GM21619 (cell line): ENCODE results near the gene HUNK.
"Not testable (repeated sequence)": the region's sequence is repeated elsewhere in the genome, so short reads cannot be mapped to it uniquely, and the experiment has no call there.

Source experiments
- ATAC-seq: cut with Tn5 transposase; IDR thresholded peaks from one replicate; pipeline ENCODE4 v1.9.1; 2021; ENCODE audit not compliant: unreplicated experiment

Gene HUNK

DNA sequence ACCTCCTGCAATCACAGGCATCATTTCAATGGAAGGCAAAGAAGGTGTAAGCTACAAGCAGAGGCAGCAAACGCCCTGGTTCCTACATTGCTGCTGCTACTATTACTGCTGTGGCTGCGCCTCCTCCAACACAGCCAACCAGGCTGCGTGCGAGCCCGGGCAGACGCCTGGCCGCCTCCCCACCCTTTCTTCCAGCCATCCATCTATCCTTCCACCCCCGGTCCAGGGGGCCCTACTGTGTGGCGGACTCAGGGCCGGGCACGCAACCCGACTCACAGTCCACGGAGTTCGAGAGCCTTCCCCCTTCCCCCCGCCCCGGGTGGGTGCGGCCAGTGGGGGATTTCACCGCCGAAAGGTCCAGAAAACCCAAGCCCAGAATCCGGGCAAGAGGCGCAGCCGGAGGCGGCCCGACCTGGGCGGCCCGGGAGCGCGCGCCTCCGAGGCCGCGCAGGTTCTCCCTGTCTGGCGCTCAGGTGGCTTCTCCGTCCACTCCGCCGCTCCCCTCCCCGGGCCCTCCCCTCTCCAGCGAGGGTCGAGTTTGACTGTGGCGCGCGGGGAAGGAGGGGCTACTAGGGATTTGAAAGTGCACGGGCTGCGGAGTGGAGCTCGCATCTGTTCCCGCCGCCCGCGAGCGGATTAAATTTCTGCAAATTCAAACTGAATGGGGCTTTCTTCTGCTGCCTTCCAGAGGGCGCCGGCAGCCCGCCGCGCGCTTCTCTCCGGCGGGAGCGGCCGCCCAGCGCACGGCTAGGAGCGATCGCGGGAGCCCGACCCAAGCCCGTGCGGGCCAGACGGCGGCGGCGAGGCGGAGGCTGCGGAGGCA lies at the start of gene HUNK:
TSS of gene HUNK (plus strand) at position 569 of the 823 bp plus-strand sequence. CDS start 655 bp downstream, outside the sequence.
- ATAC-seq: no peak

DNA sequence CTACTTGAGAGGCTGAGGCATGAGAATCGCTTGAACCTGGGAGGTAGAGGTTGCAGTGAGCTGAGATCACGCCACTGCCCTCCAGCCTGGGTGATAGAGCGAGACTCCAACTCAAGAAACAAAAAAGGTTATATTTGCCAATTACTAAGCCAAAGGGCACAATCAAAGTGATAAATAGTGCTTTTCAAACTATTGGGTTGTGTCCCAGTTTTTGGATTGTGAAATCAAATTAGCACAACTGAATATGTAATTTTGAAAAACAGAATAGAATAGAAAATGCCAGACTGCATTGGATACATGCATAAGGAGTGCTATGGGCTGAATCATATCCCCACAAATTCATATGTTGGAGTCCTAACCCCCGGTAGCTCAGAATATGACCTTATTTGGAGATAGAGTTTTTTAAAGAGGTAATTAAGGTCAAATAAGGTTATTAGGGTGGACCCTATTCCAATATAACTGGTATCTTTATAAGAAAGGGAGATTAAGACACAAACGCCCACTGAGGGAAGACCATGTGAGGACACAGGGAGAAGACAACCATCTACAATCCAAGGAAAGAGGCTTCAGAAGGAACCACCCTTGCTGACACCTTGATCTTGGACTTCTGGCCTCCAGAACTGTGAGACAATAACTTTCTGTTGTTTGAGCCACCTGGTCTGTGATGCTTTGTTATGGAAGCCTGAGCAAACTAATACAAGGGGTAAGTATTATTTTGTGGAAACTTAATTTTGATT lies 42.9 kb upstream of the HUNK start:
- ATAC-seq: no peak

DNA sequence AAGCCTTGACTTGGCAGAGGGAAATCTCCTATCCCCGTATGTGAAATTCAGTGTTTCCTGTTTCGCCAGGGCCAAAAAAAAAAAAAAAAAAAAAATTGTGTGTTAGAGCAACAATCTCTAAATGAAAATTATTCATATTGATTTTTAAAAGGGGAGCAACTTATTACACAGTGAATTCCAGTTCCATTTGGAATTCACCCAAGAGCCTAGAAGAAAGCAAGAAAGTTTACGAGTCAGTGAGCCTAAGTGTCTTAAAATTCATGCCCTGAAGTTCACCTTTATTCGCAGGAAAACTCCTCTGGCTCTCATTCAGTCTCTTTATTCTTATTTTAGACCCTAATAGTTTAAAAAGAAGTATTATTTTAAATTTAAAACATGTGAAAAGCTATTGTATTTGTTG lies 42.1 kb upstream of the HUNK start:
- ATAC-seq: no peak

DNA sequence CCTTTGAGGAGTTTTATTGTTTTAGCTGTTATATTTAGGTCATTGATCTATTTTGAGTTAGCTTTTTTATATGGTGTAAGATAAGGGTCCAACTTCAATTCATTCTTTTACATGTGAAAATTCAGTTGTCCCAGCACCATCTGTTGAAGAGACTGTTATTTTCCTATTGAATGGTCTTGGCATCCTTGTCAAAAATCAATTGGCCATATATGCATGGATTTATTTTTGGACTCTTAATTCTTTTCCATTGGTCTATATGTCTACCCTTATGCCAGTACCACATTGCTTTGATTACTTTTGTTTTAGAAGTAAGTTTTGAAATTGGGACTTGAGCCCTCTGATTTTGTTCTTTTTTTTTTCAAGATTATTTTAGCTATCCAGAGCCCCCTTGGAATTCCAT lies 35.8 kb upstream of the HUNK start:
- no peak for ATAC-seq

DNA sequence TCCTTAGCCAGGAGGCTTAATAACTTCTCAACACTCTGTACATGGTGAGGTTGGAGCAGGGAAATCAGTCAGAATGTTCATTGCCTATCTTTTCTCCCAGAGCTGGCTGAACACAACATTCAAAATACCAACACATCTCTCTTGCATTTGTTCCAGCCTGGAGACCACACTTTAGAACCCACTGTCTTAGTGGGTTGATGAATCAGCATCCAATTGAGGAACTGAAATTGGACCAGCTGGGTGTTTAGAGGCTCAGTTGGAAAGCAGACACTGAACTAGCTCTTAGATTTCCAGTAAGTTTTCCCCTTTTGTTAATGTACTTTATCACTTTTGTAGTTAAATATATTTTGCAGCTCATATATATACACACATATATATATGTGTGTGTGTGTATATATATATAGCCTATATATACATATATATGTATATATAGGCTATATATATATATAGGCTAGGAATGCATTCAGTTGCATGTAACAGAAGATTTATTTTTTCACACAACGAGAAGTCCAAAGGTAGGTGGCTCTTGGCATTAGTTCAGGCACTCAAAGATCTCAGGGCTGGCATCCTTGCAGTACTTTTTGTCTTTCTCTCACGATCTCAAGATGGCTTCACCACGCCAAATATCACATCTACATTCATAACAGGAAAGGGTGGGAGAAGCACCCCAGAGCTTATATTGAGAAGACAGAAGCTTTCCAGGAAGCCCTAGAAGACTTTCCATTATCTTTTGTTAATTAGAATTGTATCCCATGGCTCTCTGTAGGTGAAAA lies 35.0 kb upstream of the HUNK start:
- peak; percentile 50 for ATAC-seq

DNA sequence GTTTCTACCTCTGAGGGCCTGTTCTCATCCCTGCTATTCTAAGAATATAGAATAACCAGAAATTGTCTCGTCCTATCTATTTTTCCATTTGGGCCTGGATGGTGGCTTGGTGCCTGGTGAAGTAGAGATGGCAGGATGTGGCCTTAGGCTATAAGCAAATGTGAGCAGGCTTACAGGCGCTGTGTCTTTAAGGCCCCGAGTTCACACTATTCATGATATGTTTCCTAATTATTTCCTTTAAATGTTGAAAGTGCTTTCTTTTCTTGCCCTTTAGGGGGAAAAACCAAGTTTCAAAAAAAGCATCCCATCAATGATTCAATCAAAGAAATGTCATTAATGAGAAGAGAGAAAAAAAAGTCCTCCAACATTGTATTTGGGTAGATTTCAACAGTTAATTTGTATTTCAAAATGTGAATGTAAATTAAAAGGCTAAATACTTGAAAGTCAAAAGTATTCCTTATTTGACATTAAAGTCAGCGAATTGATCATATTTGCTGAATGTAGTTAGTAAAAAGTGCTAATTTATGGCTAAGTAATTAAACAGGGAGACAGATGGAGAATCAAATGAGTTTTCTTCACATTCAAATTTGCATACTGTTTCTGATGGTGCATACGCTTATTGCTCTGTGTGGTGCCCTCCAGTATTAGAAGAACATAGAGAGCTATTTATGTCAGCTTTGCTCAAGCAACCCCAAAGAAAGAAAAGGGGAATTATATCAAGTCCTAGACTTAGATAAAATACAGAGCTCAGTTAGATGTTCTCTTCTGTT lies 34.0 kb upstream of the HUNK start:
- no peak for ATAC-seq

DNA sequence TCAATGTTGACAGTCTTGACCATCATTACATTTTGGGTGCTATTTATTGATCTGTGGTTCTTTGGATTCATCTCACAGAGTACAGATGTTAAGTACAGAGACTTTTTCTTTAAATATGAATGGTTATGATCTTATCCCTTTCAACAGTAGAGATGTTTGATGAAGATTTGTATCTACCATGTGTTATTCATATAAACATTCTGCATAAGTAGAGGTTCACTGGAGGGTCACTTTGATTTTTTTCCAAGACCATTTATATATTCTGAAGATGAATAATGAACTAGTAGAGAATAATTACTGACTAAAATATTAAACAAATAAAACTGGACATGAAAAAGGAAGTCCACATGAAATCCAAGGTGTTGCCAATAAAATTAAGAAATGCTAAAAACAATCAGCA lies 28.6 kb upstream of the HUNK start:
- ATAC-seq: no peak

DNA sequence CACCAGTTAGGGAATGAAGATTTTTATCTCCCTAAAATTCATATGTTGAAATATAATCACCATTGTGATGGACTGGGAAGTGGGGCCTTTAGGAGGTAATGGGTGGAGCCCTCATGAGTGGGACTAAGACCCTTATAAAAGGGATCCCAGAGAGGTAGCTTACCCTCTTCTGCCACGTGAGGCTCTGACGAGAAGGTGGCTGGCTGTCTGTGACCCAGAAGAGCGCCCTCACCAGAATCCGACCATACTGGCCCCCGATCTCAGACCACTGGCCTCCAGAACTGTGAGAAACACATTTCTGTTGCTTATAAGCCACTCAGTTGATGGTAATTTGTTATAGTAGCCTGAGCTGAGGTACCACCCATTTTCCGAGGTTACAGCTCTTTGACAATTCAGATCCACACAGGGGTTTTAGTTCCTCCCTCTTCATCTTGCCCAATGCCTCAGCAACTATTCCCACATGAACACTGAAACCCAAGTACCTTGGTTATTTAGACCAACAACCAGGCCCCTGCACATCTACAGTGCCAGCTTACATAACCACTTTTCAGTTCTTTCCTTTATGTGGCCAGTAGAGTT lies 27.6 kb upstream of the HUNK start:
- ATAC-seq: no peak

DNA sequence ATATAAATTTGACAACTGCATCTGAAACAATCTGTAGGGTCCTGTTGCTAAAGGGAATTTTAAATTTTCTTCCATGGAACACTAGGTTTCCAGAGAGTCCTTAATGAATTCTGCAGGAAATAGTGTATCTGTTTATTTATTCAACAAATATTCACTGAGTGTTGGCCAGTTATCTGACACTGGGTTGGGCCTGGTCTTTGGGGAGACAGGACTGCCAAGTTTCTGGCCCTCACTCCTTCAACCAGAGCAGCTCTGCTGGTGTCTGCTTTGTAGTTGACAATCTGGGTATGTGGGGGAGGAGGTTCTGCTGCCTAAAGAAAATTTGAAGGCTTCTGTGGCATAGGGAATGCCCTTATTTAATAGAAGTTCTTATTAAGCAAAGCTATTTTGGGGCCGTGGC lies 26.1 kb upstream of the HUNK start:
- ATAC-seq: no peak

DNA sequence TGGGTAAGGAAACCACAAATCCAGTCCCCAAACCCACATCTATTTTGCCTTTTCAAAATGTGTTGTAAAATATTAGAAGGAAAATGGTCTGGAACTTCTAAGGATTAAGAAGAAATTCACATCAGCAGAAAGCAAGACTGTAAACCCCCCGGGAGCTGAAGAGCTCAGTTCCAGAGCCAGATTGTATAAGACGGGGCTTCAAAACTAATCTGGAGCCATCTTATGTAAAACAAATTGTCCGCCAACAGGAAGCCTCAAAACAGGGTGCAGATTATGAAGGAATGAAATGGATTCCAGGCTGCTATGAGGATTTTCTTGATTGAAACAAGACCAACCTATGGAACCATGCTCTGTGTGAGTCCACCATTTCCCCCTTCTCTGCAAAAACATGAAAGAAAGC lies 25.1 kb upstream of the HUNK start:
- no peak for ATAC-seq

DNA sequence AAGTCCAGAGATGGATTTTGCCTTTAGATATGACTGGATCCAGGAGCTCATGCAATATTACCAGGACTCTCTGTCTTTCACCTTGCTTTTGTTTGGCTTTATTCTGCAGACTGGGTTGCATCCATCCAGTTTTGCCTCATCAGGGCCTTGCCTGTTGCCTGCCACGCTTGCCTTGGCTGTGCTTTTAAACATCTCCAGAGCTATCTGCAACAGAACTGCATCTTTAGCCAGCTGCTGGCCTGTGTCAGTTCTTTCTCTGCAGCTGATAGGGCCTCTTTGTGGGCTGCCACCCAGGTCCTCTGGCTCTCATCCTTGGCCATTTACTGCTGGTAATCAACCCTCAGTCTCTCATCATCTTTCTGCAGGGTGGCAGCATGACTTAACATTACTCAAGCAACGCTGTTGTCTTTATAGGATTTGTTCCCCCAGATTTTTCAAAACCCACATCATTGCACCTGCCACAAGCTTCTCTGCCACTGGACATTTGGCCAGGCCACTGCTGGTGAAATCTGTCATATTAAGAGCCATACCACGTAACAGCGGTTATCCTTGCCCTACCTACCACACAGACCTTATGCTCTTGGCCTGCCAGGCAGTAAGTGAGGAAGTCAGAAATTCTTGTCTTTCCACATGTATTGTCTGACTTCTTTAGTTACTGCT lies 24.4 kb upstream of the HUNK start:
- ATAC-seq: no peak

DNA sequence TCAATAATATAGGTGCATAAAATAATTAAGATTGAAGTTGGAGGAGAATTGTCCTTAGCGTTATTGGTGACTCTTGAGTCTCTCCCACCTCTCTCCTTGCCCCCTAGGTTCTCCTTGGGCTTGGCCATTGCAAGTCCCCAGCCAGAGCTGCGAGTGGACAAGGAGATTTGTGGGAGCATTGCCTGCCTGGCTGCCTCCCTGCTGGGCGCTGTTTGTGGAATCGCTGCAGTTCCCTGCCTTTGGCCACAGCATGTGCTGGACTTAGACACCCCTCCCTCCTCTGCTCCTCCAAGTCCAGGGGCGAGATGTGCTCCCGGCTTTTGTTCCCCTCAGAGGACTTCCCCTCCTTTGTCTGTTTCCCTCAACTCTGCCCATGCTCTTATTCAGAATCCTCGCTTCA lies 21.9 kb upstream of the HUNK start:
- ATAC-seq: no peak

DNA sequence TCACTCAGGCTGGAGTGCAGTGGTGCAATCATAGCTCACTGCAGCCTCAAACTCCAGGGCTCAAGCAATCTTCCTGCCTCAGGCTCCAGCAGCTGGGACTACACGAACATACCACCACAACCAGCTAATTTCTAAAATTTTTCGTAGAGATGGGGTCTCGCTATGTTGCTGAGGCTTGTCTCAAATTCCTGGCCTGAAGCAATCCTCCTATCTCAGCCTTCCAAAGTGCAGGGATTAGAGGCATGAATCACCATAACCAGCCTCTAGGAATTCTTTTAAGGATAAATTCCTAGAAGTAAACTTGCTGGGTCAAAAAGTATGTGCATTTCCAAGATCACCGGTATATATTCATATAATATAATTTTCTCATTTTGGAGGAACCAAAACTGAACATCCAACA lies 17.6 kb upstream of the HUNK start:
- ATAC-seq: no peak

DNA sequence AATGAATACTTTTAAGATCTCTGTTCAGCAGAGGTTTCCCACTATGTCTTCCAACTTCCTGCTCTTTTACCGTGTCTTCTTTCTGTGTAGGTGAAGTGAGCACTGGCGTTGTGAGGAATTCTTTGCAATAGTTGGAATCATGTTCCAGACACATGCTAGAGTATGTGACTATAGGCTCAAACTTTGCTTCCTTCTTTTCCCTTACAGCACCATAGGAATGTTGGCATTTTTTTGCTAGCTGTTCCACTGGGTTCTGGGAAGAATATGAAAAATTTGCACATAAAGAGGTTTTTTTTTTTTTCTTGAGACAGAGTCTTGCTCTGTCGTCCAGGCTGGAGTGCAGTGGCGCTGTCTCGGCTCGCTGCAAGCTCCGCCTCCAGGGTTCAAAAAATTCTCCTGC lies 15.7 kb upstream of the HUNK start:
- ATAC-seq: no peak

DNA sequence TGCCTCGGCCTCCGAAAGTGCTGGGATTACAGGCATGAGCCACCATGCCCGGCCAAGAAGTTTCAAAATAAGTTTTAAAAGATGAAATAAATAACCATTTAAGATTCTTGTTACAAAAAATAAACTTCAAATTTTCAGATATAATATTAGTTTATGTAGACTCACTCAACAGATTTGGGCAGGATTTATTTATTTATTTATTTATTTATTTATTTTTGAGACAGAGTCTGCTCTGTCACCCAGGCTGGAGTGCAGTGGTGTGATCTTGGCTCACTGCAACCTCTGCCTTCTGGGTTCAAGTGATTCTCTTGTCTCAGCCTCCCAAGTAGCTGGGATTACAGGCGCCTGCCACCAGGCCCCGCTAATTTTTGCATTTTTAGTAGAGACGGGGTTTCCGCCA lies 15.2 kb upstream of the HUNK start:
- ATAC-seq: not testable (repeated sequence)

DNA sequence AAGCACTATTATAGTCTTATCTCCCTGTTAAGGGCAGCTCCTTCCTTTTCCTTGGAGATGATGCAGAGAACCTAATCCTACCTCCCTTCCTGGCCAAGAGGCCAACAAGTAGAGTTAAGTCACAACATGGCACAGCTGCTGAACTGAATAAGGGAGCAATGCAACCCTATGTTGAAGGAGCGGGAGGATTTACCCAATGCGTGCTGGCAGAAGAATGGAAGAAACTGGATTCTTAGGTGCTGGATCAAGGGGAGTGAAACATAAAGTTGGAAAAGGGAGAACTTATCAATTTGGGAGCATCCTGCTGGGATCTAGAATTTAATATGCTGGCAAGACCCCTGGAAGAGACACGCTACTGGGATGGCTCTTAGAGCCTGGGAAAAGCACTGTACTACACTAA lies 12.0 kb upstream of the HUNK start:
- no peak for ATAC-seq

DNA sequence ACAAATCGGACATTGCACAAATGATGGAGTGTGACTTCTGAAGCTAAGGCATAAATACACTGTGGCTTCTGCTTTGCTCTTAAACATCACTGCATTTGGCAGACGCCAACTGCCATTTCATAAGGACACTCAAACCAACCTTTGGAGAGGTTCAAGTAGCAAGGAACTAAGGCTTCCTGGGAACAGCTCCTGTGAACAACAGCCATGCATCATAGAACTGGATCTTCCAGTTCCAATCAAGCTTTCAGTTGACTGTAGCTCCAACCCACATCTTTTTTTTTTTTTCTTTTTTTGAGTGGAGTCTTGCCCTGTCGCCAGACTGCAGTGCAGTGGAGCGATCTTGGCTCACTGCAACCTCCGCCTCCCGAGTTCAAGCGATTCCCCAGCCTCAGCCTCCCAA lies 10.7 kb upstream of the HUNK start:
- ATAC-seq: no peak

DNA sequence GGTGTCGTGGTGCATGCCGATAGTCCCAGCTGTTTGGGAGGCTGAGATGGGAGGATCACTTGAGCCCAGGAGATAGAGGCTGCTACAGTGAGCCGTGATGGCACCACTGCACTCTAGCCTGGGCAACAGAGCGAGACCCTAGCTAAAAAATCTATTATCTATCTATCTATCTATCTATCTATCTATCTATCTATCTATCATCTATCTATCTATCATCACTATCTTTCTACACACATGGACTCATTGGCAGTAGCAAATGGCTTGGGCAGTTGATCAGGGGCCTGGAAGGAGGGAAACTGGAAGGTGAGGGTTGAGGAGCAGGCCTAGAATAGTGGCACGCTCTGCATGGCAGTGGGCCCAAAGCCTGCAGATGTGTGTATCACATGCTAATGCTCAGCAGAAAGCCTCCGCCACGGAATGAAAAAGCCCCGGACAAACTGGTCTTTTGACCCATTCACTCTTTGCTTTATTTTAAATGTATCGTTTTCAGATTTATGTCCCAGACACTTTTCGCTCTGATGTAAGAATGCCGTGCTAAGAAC lies 7.3 kb upstream of the HUNK start:
- ATAC-seq: no peak

DNA sequence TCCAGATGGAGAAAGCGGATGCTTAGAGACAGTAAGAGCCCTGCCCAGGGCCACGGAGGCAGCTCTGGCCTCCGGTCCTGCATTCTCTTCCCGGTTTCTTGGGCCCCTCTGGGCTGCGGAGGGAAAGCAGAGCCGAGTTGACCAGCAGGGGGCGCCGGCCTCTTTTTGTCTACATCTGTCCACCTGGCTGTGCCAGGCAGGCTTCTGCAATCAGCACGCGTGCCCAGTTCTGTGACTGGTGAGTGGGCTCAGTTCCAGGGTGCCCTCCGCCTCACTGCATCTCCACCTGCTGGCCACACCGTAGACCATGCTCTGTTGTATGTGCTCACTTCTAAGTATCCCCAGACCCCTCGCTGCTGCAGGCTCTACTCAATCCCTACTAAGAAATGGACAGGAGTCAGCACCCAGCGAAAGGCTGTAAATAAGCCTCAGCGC lies 6.7 kb upstream of the HUNK start:
- ATAC-seq: peak; percentile 61

DNA sequence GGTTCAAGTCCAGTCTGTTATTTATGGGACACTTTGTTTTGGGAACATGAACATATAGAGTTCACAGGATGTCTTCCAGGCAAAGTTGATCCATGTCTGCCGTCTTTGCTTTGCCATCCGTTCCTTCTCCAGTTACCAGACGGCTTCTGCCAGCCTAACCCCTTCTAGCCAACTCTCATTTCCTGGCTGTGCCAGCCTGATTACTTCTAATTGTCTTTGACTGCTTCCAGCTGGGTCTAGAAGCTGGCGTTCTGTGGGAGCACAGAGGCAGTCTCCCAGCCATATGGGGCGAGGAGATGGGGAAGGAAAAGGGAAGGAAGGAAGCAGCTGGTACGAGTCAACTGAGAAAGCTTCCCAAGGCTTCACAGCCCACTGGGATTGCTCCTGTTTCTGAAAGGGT lies 3.1 kb upstream of the HUNK start:
- no peak for ATAC-seq
